Muscle layer of colon (tissue), 2 donors: ENCODE measurements around the gene ANKDD1B.

Experiments used
- H3K27ac ChIP-seq: one replicate; pipeline ENCODE4 v1.7.0; 2013; ENCODE audit warnings: low read depth, mild to moderate bottlenecking, low read length, moderate library complexity
- H3K27me3 ChIP-seq, 2 donors: one replicate each; pipeline ENCODE4 v1.7.0; 2013; ENCODE audit warnings: low read length in 2 of 2, mild to moderate bottlenecking in 2 of 2; ENCODE audit not compliant: insufficient read depth in 2 of 2, control insufficient read depth in 1 of 2
- H3K36me3 ChIP-seq: one replicate; pipeline ENCODE4 v1.7.0; 2013; ENCODE audit warnings: mild to moderate bottlenecking, low read length; ENCODE audit not compliant: insufficient read depth
- H3K4me1 ChIP-seq: one replicate; pipeline ENCODE4 v1.7.0; 2013; ENCODE audit warnings: mild to moderate bottlenecking, low read length; ENCODE audit not compliant: insufficient read depth
- H3K4me3 ChIP-seq, 2 donors: one replicate each; pipeline ENCODE4 v1.7.0; 2013; ENCODE audit warnings: low read length in 2 of 2, low read depth in 1 of 2, mild to moderate bottlenecking in 1 of 2, moderate library complexity in 1 of 2
- H3K9ac ChIP-seq: one replicate; pipeline ENCODE4 v1.7.0; 2013; ENCODE audit warnings: low read length
- H3K9me3 ChIP-seq: one replicate; pipeline ENCODE4 v1.7.0; 2013; ENCODE audit warnings: mild to moderate bottlenecking, low read length
- donor health status: abdominal sarcoma.
- donor health status: Adenocarcinoma of cecum.

Gene ANKDD1B

GRCh38 chr5:75711151-75711550 lies 99.9 kb downstream of the ANKDD1B start:
- Histone ChIP-seq H3K4me3 (no peak overlapping the region), H3K9me3 (no peaks in the 10 kb centered on the region), H3K36me3 (peaks cover 4% of the 10 kb centered on the region), H3K27ac (no peak overlapping the region), H3K4me1 (peaks cover 5% of the 10 kb centered on the region), H3K27me3 (no peaks in the 10 kb centered on the region), H3K9ac (no peak overlapping the region)

- H3K36me3 ChIP-seq = peaks cover 4% of the 10 kb centered on the region
- H3K27ac ChIP-seq = no peak overlapping the region
- no peak overlapping the region for H3K9ac ChIP-seq
- H3K4me3 ChIP-seq = no peak overlapping the region
- no peaks in the 10 kb centered on the region for H3K9me3 ChIP-seq
- H3K27me3 ChIP-seq = no peaks in the 10 kb centered on the region
- peaks cover 11% of the 10 kb centered on the region for H3K4me1 ChIP-seq
Measured at GRCh38 chr5:75712091-75712490, 100.8 kb downstream of the ANKDD1B start.

- Histone ChIP-seq H3K9me3 (no peaks in the 10 kb centered on the region), H3K9ac (peak overlapping the region; percentile 63), H3K4me3 (peak overlapping the region; percentile 92 to 97), H3K27me3 (no peaks in the 10 kb centered on the region), H3K4me1 (peaks cover 11% of the 10 kb centered on the region), H3K36me3 (peaks cover 4% of the 10 kb centered on the region), H3K27ac (peak overlapping the region; percentile 76)
Measured at GRCh38 chr5:75716715-75717081, 105.4 kb downstream of the ANKDD1B start.

GRCh38 chr5:75717082-75717922 lies 106.0 kb downstream of the ANKDD1B start, which contains the start of gene POC5:
POC5 (minus strand) TSS chr5:75717437; CDS start chr5:75712937, 4,500 bp downstream.
- Histone ChIP-seq H3K4me1 (peaks cover 11% of the 10 kb centered on the region), H3K27ac (peak within 1 kb of the TSS; percentile 76), H3K27me3 (no peaks in the 10 kb centered on the region), H3K36me3 (peaks cover 4% of the 10 kb centered on the region), H3K4me3 (peak within 1 kb of the TSS; percentile 92 to 97), H3K9me3 (no peaks in the 10 kb centered on the region), H3K9ac (peak within 1 kb of the TSS; percentile 63)

- Histone ChIP-seq H3K4me1 (peaks cover 8% of the 10 kb centered on the region), H3K27me3 (no peaks in the 10 kb centered on the region), H3K27ac (no peak overlapping the region), H3K9ac (no peak overlapping the region), H3K36me3 (no peaks in the 10 kb centered on the region), H3K4me3 (no peak overlapping the region), H3K9me3 (no peaks in the 10 kb centered on the region)
Measured at GRCh38 chr5:75720882-75721281, 109.6 kb downstream of the ANKDD1B start.
